MCF 10A (cell line): ENCODE measurements around the gene DYNC2I2. TPM values are rescaled to one million over a fixed set of nuclear protein-coding genes. Genes with fewer than 3 reads are reported as not detected.
A peak's percentile ranks its signal among the peaks of the same experiment; 100 is the strongest.

ENCODE experiments used
- BruUV-seq: library from RNA; stranded (reverse); fragments of 400-500 nt; replicated peaks from 2 replicates; lab custom pipeline; 2021; lab: Mats Ljungman, UMichigan
- CTCF ChIA-PET: fragments of 300-600 bp; sonication (Branson Sonifier 250); formaldehyde crosslinking; extraction: SDS; loops from one replicate; lab custom pipeline; 2021; ENCODE audit warnings: antibody characterized with exemption, inconsistent platforms; lab: Yijun Ruan, JAX
- POLR2A ChIA-PET: fragments of 300-600, 350-650 bp; sonication (Branson Sonifier 250); formaldehyde crosslinking; extraction: SDS; loops from one replicate; lab custom pipeline; 2020; ENCODE audit warnings: antibody characterized with exemption, inconsistent platforms; lab: Yijun Ruan, JAX
- DNase-seq: peaks from one replicate; pipeline ENCODE4 v3.0.0-alpha.2; 2018; ENCODE audit not compliant: unreplicated experiment
- H3K27ac Mint-ChIP-seq: one replicate; pipeline ENCODE4 v1.8.0; 2022; ENCODE audit warnings: mild to moderate bottlenecking, low read depth, mixed read lengths; ENCODE audit not compliant: unreplicated experiment
- H3K27me3 Mint-ChIP-seq: one replicate; pipeline ENCODE4 v1.8.0; 2022; ENCODE audit warnings: mixed read lengths; ENCODE audit not compliant: insufficient read depth, unreplicated experiment
- H3K36me3 Mint-ChIP-seq: one replicate; pipeline ENCODE4 v1.8.0; 2022; ENCODE audit warnings: mild to moderate bottlenecking, moderate library complexity, mixed read lengths; ENCODE audit not compliant: insufficient read depth, unreplicated experiment
- H3K4me1 Mint-ChIP-seq: one replicate; pipeline ENCODE4 v1.8.0; 2022; ENCODE audit warnings: mixed read lengths; ENCODE audit not compliant: insufficient read depth, unreplicated experiment
- H3K4me3 Mint-ChIP-seq: one replicate; pipeline ENCODE4 v1.8.0; 2022; ENCODE audit warnings: mild to moderate bottlenecking, moderate library complexity, mixed read lengths; ENCODE audit not compliant: unreplicated experiment
- H3K9me3 Mint-ChIP-seq: one replicate; pipeline ENCODE4 v1.8.0; 2022; ENCODE audit warnings: mixed read lengths; ENCODE audit not compliant: unreplicated experiment
- CTCF ChIP-seq: fragments of 200-600 bp; IDR thresholded peaks from one replicate; pipeline ENCODE4 v1.8.0; 2022; ENCODE audit warnings: antibody characterized with exemption, mild to moderate bottlenecking; ENCODE audit not compliant: unreplicated experiment
- intact Hi-C: fragments of 100-400 bp; cut with micrococcal nuclease; formaldehyde crosslinking; loops from 2 replicates; pipeline ENCODE4 v1.14.1; 2022
- total RNA-seq: library from RNA; stranded (reverse); gene quantifications from 2 replicates; pipeline ENCODE4 v1.2.3, GENCODE V29; 2022

The DYNC2I2 gene
- total RNA-seq, 1 experiment from 2014 or later = 43.7 TPM

GRCh38 chr9:128615571-128615970, 41.1 kb downstream of the DYNC2I2 start:
- no peaks in the 10 kb centered on the region for H3K4me1 Mint-ChIP-seq
- BruUV-seq = no TSS peak
- H3K27me3 Mint-ChIP-seq = no peaks in the 10 kb centered on the region
- peaks cover 98% of the 10 kb centered on the region for H3K36me3 Mint-ChIP-seq
- POLR2A ChIA-PET = no interaction called here
- H3K9me3 Mint-ChIP-seq = no peaks in the 10 kb centered on the region
- CTCF ChIA-PET = no interaction called here
- no peak for DNase-seq
- no peak for TF ChIP-seq CTCF
- intact Hi-C loops = no loop called here
- H3K27ac Mint-ChIP-seq = no peak overlapping the region
- no peak overlapping the region for H3K4me3 Mint-ChIP-seq

GRCh38 chr9:128614728-128615127, 41.9 kb downstream of the DYNC2I2 start:
- H3K4me1 Mint-ChIP-seq = no peaks in the 10 kb centered on the region
- no TSS peak for BruUV-seq
- H3K9me3 Mint-ChIP-seq = no peaks in the 10 kb centered on the region
- intact Hi-C loops = no loop called here
- TF ChIP-seq CTCF = no peak
- ChIA-PET POLR2A (no interaction called here), CTCF (no interaction called here)
- H3K27ac Mint-ChIP-seq = no peak overlapping the region
- DNase-seq = peak; percentile 41
- H3K27me3 Mint-ChIP-seq = no peaks in the 10 kb centered on the region
- H3K4me3 Mint-ChIP-seq = no peak overlapping the region
- H3K36me3 Mint-ChIP-seq = peaks cover 98% of the 10 kb centered on the region

GRCh38 chr9:128611600-128612394, 44.9 kb downstream of the DYNC2I2 start:
- peaks cover 19% of the 10 kb centered on the region for H3K4me1 Mint-ChIP-seq
- no peaks in the 10 kb centered on the region for H3K9me3 Mint-ChIP-seq
- CTCF ChIA-PET = interaction anchor here (0.6 to 3.4 kb wide), 4 partner anchors 9 to 47 kb away, joined by 3 to 12 read pairs (median 4); no protein-coding TSS in a partner anchor
- POLR2A ChIA-PET = interaction anchor here (0.7 to 1.8 kb wide), 5 partner anchors 14 to 59 kb away, joined by 3 to 4 read pairs (median 3); partner anchors contain the start of gene SPTAN1
- no peak for DNase-seq
- no TSS peak for BruUV-seq
- intact Hi-C loops = no loop called here
- no peak for TF ChIP-seq CTCF
- H3K36me3 Mint-ChIP-seq = peaks cover 100% of the 10 kb centered on the region
- no peak overlapping the region for H3K4me3 Mint-ChIP-seq
- no peaks in the 10 kb centered on the region for H3K27me3 Mint-ChIP-seq
- H3K27ac Mint-ChIP-seq = no peak overlapping the region

GRCh38 chr9:128610897-128611296, 45.8 kb downstream of the DYNC2I2 start:
- Mint-ChIP-seq H3K4me1 (peaks cover 22% of the 10 kb centered on the region), H3K4me3 (no peak overlapping the region), H3K36me3 (peaks cover 100% of the 10 kb centered on the region), H3K9me3 (no peaks in the 10 kb centered on the region), H3K27me3 (no peaks in the 10 kb centered on the region), H3K27ac (no peak overlapping the region)
- no TSS peak for BruUV-seq
- no peak for DNase-seq
- ChIA-PET POLR2A (interaction anchor here (0.7 to 4.2 kb wide), 6 partner anchors 15 to 58 kb away, joined by 3 to 44 read pairs (median 3); partner anchors contain the start of gene SPTAN1), CTCF (interaction anchor here (0.6 to 3.4 kb wide), 4 partner anchors 23 to 174 kb away, joined by 3 to 12 read pairs (median 4); no protein-coding TSS in a partner anchor)
- intact Hi-C loops = no loop called here
- TF ChIP-seq CTCF = no peak
